Duodenal mucosa (tissue), 2 donors: ENCODE results near the gene SEMA4D.
A peak's percentile ranks its signal among the peaks of the same experiment; 100 is the strongest.

Source experiments
- H3K27ac ChIP-seq: one replicate; pipeline ENCODE4 v1.7.0; 2013; ENCODE audit warnings: low read depth, low read length
- H3K27me3 ChIP-seq, 2 donors: one replicate each; pipeline ENCODE4 v1.7.0; 2013; ENCODE audit warnings: low read length in 2 of 2, control low read depth in 1 of 2; ENCODE audit not compliant: insufficient read depth in 2 of 2, control insufficient read depth in 1 of 2
- H3K36me3 ChIP-seq, 2 donors: one replicate each; pipeline ENCODE4 v1.7.0; 2013; ENCODE audit warnings: low read length in 2 of 2, control low read depth in 1 of 2; ENCODE audit not compliant: insufficient read depth in 2 of 2, control insufficient read depth in 1 of 2
- H3K4me1 ChIP-seq, 2 donors: one replicate each; pipeline ENCODE4 v1.7.0; 2013; ENCODE audit warnings: low read length in 2 of 2, control low read depth in 1 of 2; ENCODE audit not compliant: insufficient read depth in 2 of 2, control insufficient read depth in 1 of 2
- H3K4me3 ChIP-seq, 2 donors: one replicate each; pipeline ENCODE4 v1.7.0; 2013; ENCODE audit warnings: low read length in 2 of 2, low read depth in 1 of 2
- H3K9ac ChIP-seq, 2 donors: one replicate each; pipeline ENCODE4 v1.7.0; 2013; ENCODE audit warnings: low read length in 2 of 2, low read depth in 1 of 2
- H3K9me3 ChIP-seq, 2 donors: one replicate each; pipeline ENCODE4 v1.7.0; 2013; ENCODE audit warnings: low read length in 2 of 2, control low read depth in 1 of 2; ENCODE audit not compliant: control insufficient read depth in 1 of 2

SEMA4D gene

GRCh38 chr9:89440951-89441654 lies 56.8 kb downstream of the SEMA4D start:
- Histone ChIP-seq H3K9me3 (no peaks in the 10 kb centered on the region), H3K27ac (no peak overlapping the region), H3K4me3 (no peak overlapping the region), H3K36me3 (no peaks in the 10 kb centered on the region), H3K9ac (peak overlapping the region in 1 of 2 donors; percentile 18), H3K4me1 (peaks cover 60 to 83% of the 10 kb centered on the region in 2 donors), H3K27me3 (no peaks in the 10 kb centered on the region)

- Histone ChIP-seq H3K27me3 (no peaks in the 10 kb centered on the region), H3K36me3 (no peaks in the 10 kb centered on the region), H3K9me3 (no peaks in the 10 kb centered on the region), H3K4me3 (peak overlapping the region in 1 of 2 donors; percentile 10), H3K27ac (no peak overlapping the region), H3K4me1 (peaks cover 66 to 83% of the 10 kb centered on the region in 2 donors), H3K9ac (no peak overlapping the region)
These were observed 57.4 kb downstream of the SEMA4D start for GRCh38 chr9:89440548-89440947.

- Histone ChIP-seq H3K36me3 (no peaks in the 10 kb centered on the region), H3K4me3 (no peak overlapping the region), H3K27ac (no peak overlapping the region), H3K9me3 (no peaks in the 10 kb centered on the region), H3K27me3 (no peaks in the 10 kb centered on the region), H3K4me1 (peaks cover 67 to 83% of the 10 kb centered on the region in 2 donors), H3K9ac (no peak overlapping the region)
These were observed 57.9 kb downstream of the SEMA4D start for GRCh38 chr9:89440046-89440445.

- peaks cover 69 to 83% of the 10 kb centered on the region in 2 donors for H3K4me1 ChIP-seq
- H3K27ac ChIP-seq = no peak overlapping the region
- H3K4me3 ChIP-seq = no peak overlapping the region
- H3K9ac ChIP-seq = no peak overlapping the region
- H3K36me3 ChIP-seq = no peaks in the 10 kb centered on the region
- no peaks in the 10 kb centered on the region for H3K9me3 ChIP-seq
- no peaks in the 10 kb centered on the region for H3K27me3 ChIP-seq
These were observed 58.3 kb downstream of the SEMA4D start for GRCh38 chr9:89439571-89439970.

- Histone ChIP-seq H3K9ac (no peak overlapping the region), H3K4me3 (no peak overlapping the region), H3K4me1 (peaks cover 68 to 80% of the 10 kb centered on the region in 2 donors), H3K36me3 (peaks cover 0 to 4% of the 10 kb centered on the region in 2 donors), H3K27ac (no peak overlapping the region), H3K9me3 (no peaks in the 10 kb centered on the region), H3K27me3 (no peaks in the 10 kb centered on the region)
These were observed 59.7 kb downstream of the SEMA4D start for GRCh38 chr9:89438194-89438593.

- Histone ChIP-seq H3K9me3 (no peaks in the 10 kb centered on the region), H3K27ac (no peak overlapping the region), H3K9ac (no peak overlapping the region), H3K4me1 (peaks cover 68 to 80% of the 10 kb centered on the region in 2 donors), H3K4me3 (no peak overlapping the region), H3K36me3 (peaks cover 0 to 7% of the 10 kb centered on the region in 2 donors), H3K27me3 (no peaks in the 10 kb centered on the region)
These were observed 60.1 kb downstream of the SEMA4D start for GRCh38 chr9:89437772-89438171.

GRCh38 chr9:89436963-89437625 lies 60.8 kb downstream of the SEMA4D start:
- Histone ChIP-seq H3K36me3 (peaks cover 0 to 7% of the 10 kb centered on the region in 2 donors), H3K27me3 (no peaks in the 10 kb centered on the region), H3K4me3 (peak overlapping the region in 1 of 2 donors; percentile 4), H3K9ac (no peak overlapping the region), H3K27ac (no peak overlapping the region), H3K4me1 (peaks cover 68 to 79% of the 10 kb centered on the region in 2 donors), H3K9me3 (no peaks in the 10 kb centered on the region)

- no peaks in the 10 kb centered on the region for H3K9me3 ChIP-seq
- H3K4me1 ChIP-seq = peaks cover 69 to 78% of the 10 kb centered on the region in 2 donors
- H3K4me3 ChIP-seq = no peak overlapping the region
- H3K36me3 ChIP-seq = peaks cover 0 to 7% of the 10 kb centered on the region in 2 donors
- H3K27me3 ChIP-seq = no peaks in the 10 kb centered on the region
- H3K27ac ChIP-seq = no peak overlapping the region
- H3K9ac ChIP-seq = no peak overlapping the region
These were observed 61.6 kb downstream of the SEMA4D start for GRCh38 chr9:89436326-89436725.

GRCh38 chr9:89435071-89435823 lies 62.7 kb downstream of the SEMA4D start:
- no peaks in the 10 kb centered on the region for H3K9me3 ChIP-seq
- no peak overlapping the region for H3K4me3 ChIP-seq
- no peaks in the 10 kb centered on the region for H3K27me3 ChIP-seq
- H3K9ac ChIP-seq = peak overlapping the region in 1 of 2 donors; percentile 3
- no peak overlapping the region for H3K27ac ChIP-seq
- H3K36me3 ChIP-seq = peaks cover 0 to 7% of the 10 kb centered on the region in 2 donors
- H3K4me1 ChIP-seq = peaks cover 65 to 77% of the 10 kb centered on the region in 2 donors

GRCh38 chr9:89434636-89435035 lies 63.3 kb downstream of the SEMA4D start:
- Histone ChIP-seq H3K27me3 (no peaks in the 10 kb centered on the region), H3K9ac (no peak overlapping the region), H3K9me3 (no peaks in the 10 kb centered on the region), H3K27ac (no peak overlapping the region), H3K36me3 (peaks cover 0 to 7% of the 10 kb centered on the region in 2 donors), H3K4me3 (no peak overlapping the region), H3K4me1 (peaks cover 71 to 74% of the 10 kb centered on the region in 2 donors)
